HEK293 (cell line): ENCODE measurements around the gene PPP3R2.

Experiments
- CTCF ChIA-PET: fragments of 350-600 bp; formaldehyde crosslinking; extraction: SDS; loops from one replicate; lab custom pipeline; 2021; ENCODE audit warnings: antibody characterized with exemption; lab: Yijun Ruan, JAX
- POLR2A ChIA-PET: fragments of 300-600 bp; formaldehyde crosslinking; extraction: SDS; loops from one replicate; lab custom pipeline; 2020; ENCODE audit warnings: antibody characterized with exemption, inconsistent platforms; lab: Yijun Ruan, JAX
- H3K27ac ChIP-seq: fragments of 200-500 bp; sonication (Bioruptor generic); 2 replicates; pipeline ENCODE4 v1.5.1; 2014; ENCODE audit warnings: low read depth, low read length, control low read depth, inconsistent platforms; ENCODE audit errors: extremely low read depth
- H3K36me3 ChIP-seq, 2 experiments: fragments of 200-500 bp in 1 of 2; sonication (Bioruptor generic) in 1 of 2; 1 replicate in 1 of 2; 2 replicates in 1 of 2; pipeline ENCODE4 v1.5.1; 2014 to 2017; ENCODE audit warnings: inconsistent platforms in 2 of 2, low read length in 2 of 2; ENCODE audit not compliant: control insufficient read depth in 2 of 2, insufficient read depth in 1 of 2
- H3K4me1 ChIP-seq: fragments of 200-500 bp; sonication (Bioruptor generic); 2 replicates; pipeline ENCODE4 v1.5.1; 2014; ENCODE audit warnings: mild to moderate bottlenecking, low read length, inconsistent platforms; ENCODE audit not compliant: control insufficient read depth, insufficient read depth
- H3K4me3 ChIP-seq: 2 replicates; pipeline ENCODE4 v1.5.1; 2011; ENCODE audit warnings: low read depth, mild to moderate bottlenecking, control low read depth, low read length, moderate library complexity
- H3K9me3 ChIP-seq: fragments of 200-500 bp; sonication (Bioruptor generic); 2 replicates; pipeline ENCODE4 v1.5.1; 2014; ENCODE audit warnings: low read depth, low read length, inconsistent platforms; ENCODE audit not compliant: control insufficient read depth, insufficient read depth
- IKZF3 ChIP-seq: fragments of 450-650 bp; IDR thresholded peaks from 2 replicates; pipeline ENCODE4 v1.5.0; 2018; ENCODE audit warnings: missing biosample characterization, mild to moderate bottlenecking, missing genetic modification characterization, moderate library complexity
- KLF10 ChIP-seq: fragments of 450-650 bp; IDR thresholded peaks from 2 replicates; pipeline ENCODE4 v1.5.1; 2018; ENCODE audit warnings: missing biosample characterization, mild to moderate bottlenecking, missing genetic modification characterization
- KLF8 ChIP-seq: fragments of 450-650 bp; formaldehyde crosslinking; IDR thresholded peaks from 2 replicates; pipeline ENCODE4 v1.5.1; 2016; ENCODE audit warnings: missing biosample characterization, missing genetic modification characterization
- SETDB1 ChIP-seq: IDR thresholded peaks from one replicate; pipeline ENCODE4 v1.6.1; 2017; ENCODE audit warnings: mild to moderate bottlenecking, low read length, moderate library complexity, mixed read lengths; ENCODE audit not compliant: insufficient read length
- TCF7L2 ChIP-seq: IDR thresholded peaks from 2 replicates; pipeline ENCODE4 v1.6.1; 2011; ENCODE audit warnings: low read depth, mild to moderate bottlenecking, inconsistent platforms, low read length, moderate library complexity, borderline replicate concordance
- WT1 ChIP-seq: fragments of 450-650 bp; formaldehyde crosslinking; IDR thresholded peaks from 2 replicates; pipeline ENCODE4 v1.5.1; 2016; ENCODE audit warnings: missing biosample characterization, missing genetic modification characterization
- ZFP41 ChIP-seq: fragments of 450-650 bp; formaldehyde crosslinking; IDR thresholded peaks from 2 replicates; pipeline ENCODE4 v1.5.1; 2016; ENCODE audit warnings: missing biosample characterization, missing genetic modification characterization, borderline replicate concordance
- ZNF155 ChIP-seq: fragments of 450-650 bp; formaldehyde crosslinking; IDR thresholded peaks from 2 replicates; pipeline ENCODE4 v1.5.1; 2016; ENCODE audit warnings: missing biosample characterization, missing genetic modification characterization
- ZNF16 ChIP-seq: fragments of 450-650 bp; formaldehyde crosslinking; IDR thresholded peaks from 2 replicates; pipeline ENCODE4 v1.5.1; 2016; ENCODE audit warnings: low read depth, missing biosample characterization, missing genetic modification characterization
- ZNF19 ChIP-seq: fragments of 450-650 bp; formaldehyde crosslinking; IDR thresholded peaks from 2 replicates; pipeline ENCODE4; 2016; ENCODE audit warnings: missing biosample characterization, missing genetic modification characterization, low read depth
- ZNF335 ChIP-seq: fragments of 450-650 bp; formaldehyde crosslinking; conservative IDR thresholded peaks from 2 replicates; pipeline ENCODE4 v1.5.1; 2016; ENCODE audit warnings: missing biosample characterization, missing genetic modification characterization
- ZNF701 ChIP-seq: fragments of 450-650 bp; formaldehyde crosslinking; IDR thresholded peaks from 2 replicates; pipeline ENCODE4 v1.5.1; 2016; ENCODE audit warnings: missing biosample characterization, missing genetic modification characterization
- ZNF792 ChIP-seq: fragments of 450-650 bp; formaldehyde crosslinking; IDR thresholded peaks from 2 replicates; pipeline ENCODE4 v1.5.1; 2016; ENCODE audit warnings: missing biosample characterization, missing genetic modification characterization
- ZNF830 ChIP-seq: fragments of 450-650 bp; IDR thresholded peaks from 2 replicates; pipeline ENCODE4 v1.5.0; 2018; ENCODE audit warnings: missing biosample characterization, missing genetic modification characterization, low read depth, mild to moderate bottlenecking, moderate library complexity
- ZSCAN30 ChIP-seq: fragments of 450-650 bp; IDR thresholded peaks from 2 replicates; pipeline ENCODE4 v1.5.1; 2018; ENCODE audit warnings: missing biosample characterization, mild to moderate bottlenecking, missing genetic modification characterization, moderate library complexity
- TF ChIP-seq, protein P1 (sequence below): fragments of 450-650 bp; formaldehyde crosslinking; IDR thresholded peaks from 2 replicates; pipeline ENCODE4 v1.5.1; 2016; ENCODE audit warnings: missing biosample characterization, missing genetic modification characterization
- TF ChIP-seq, protein P2 (sequence below): fragments of 450-650 bp; formaldehyde crosslinking; conservative IDR thresholded peaks from 2 replicates; pipeline ENCODE4 v1.5.1; 2016; ENCODE audit warnings: low read depth, missing biosample characterization, missing genetic modification characterization
- TF ChIP-seq, protein P3 (sequence below): fragments of 450-650 bp; formaldehyde crosslinking; IDR thresholded peaks from 2 replicates; pipeline ENCODE4 v1.5.1; 2016; ENCODE audit warnings: missing biosample characterization, missing genetic modification characterization, low read depth
- TF ChIP-seq, protein P4 (sequence below): sonication (generic); formaldehyde crosslinking; IDR thresholded peaks from 2 replicates; pipeline ENCODE4 v1.8.1; 2022; ENCODE audit warnings: mild to moderate bottlenecking, moderate library complexity, missing genetic modification reagents

PPP3R2 gene

DNA sequence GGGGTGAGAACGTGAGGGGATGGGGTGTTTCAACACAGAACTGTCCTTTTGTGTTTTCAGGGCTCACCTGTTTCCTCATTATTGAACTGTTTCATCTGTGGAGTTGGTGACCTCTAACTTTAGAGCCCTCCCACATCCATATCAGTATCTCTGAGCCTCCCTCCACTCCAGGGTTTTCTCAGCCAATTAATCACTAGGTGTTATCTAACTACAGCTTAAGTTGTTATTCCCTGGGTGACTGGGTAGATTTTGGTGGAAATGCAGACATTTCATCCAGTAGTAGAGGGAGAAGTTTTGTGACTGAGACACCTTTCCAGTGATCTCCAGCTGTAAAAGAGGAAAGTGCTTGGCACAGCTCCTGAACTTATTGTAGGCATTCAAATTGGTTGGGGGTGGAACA lies 23.7 kb downstream of the PPP3R2 start (continued):
- TF ChIP-seq, protein P1, sequence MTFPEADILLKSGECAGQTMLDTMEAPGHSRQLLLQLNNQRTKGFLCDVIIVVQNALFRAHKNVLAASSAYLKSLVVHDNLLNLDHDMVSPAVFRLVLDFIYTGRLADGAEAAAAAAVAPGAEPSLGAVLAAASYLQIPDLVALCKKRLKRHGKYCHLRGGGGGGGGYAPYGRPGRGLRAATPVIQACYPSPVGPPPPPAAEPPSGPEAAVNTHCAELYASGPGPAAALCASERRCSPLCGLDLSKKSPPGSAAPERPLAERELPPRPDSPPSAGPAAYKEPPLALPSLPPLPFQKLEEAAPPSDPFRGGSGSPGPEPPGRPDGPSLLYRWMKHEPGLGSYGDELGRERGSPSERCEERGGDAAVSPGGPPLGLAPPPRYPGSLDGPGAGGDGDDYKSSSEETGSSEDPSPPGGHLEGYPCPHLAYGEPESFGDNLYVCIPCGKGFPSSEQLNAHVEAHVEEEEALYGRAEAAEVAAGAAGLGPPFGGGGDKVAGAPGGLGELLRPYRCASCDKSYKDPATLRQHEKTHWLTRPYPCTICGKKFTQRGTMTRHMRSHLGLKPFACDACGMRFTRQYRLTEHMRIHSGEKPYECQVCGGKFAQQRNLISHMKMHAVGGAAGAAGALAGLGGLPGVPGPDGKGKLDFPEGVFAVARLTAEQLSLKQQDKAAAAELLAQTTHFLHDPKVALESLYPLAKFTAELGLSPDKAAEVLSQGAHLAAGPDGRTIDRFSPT (tag by site-specific recombination): no peak
- TF ChIP-seq, protein P2, sequence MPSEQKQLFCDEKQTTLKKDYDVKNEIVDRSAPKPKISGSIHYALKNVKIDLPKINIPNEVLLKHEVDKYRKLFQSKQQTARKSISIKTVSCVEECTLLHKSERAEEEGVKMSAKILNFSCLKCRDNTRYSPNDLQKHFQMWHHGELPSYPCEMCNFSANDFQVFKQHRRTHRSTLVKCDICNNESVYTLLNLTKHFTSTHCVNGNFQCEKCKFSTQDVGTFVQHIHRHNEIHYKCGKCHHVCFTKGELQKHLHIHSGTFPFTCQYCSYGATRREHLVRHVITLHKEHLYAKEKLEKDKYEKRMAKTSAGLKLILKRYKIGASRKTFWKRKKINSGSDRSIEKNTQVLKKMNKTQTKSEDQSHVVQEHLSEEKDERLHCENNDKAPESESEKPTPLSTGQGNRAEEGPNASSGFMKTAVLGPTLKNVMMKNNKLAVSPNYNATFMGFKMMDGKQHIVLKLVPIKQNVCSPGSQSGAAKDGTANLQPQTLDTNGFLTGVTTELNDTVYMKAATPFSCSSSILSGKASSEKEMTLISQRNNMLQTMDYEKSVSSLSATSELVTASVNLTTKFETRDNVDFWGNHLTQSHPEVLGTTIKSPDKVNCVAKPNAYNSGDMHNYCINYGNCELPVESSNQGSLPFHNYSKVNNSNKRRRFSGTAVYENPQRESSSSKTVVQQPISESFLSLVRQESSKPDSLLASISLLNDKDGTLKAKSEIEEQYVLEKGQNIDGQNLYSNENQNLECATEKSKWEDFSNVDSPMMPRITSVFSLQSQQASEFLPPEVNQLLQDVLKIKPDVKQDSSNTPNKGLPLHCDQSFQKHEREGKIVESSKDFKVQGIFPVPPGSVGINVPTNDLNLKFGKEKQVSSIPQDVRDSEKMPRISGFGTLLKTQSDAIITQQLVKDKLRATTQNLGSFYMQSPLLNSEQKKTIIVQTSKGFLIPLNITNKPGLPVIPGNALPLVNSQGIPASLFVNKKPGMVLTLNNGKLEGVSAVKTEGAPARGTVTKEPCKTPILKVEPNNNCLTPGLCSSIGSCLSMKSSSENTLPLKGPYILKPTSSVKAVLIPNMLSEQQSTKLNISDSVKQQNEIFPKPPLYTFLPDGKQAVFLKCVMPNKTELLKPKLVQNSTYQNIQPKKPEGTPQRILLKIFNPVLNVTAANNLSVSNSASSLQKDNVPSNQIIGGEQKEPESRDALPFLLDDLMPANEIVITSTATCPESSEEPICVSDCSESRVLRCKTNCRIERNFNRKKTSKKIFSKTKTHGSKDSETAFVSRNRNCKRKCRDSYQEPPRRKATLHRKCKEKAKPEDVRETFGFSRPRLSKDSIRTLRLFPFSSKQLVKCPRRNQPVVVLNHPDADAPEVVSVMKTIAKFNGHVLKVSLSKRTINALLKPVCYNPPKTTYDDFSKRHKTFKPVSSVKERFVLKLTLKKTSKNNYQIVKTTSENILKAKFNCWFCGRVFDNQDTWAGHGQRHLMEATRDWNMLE: no peak
- TF ChIP-seq ZNF701 (tag by site-specific recombination) (no peak), ZNF335 (tag by site-specific recombination) (no peak), SETDB1 (no peak), ZNF792 (tag by site-specific recombination) (no peak)
- TF ChIP-seq, protein P3, sequence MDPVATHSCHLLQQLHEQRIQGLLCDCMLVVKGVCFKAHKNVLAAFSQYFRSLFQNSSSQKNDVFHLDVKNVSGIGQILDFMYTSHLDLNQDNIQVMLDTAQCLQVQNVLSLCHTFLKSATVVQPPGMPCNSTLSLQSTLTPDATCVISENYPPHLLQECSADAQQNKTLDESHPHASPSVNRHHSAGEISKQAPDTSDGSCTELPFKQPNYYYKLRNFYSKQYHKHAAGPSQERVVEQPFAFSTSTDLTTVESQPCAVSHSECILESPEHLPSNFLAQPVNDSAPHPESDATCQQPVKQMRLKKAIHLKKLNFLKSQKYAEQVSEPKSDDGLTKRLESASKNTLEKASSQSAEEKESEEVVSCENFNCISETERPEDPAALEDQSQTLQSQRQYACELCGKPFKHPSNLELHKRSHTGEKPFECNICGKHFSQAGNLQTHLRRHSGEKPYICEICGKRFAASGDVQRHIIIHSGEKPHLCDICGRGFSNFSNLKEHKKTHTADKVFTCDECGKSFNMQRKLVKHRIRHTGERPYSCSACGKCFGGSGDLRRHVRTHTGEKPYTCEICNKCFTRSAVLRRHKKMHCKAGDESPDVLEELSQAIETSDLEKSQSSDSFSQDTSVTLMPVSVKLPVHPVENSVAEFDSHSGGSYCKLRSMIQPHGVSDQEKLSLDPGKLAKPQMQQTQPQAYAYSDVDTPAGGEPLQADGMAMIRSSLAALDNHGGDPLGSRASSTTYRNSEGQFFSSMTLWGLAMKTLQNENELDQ: no peak

DNA sequence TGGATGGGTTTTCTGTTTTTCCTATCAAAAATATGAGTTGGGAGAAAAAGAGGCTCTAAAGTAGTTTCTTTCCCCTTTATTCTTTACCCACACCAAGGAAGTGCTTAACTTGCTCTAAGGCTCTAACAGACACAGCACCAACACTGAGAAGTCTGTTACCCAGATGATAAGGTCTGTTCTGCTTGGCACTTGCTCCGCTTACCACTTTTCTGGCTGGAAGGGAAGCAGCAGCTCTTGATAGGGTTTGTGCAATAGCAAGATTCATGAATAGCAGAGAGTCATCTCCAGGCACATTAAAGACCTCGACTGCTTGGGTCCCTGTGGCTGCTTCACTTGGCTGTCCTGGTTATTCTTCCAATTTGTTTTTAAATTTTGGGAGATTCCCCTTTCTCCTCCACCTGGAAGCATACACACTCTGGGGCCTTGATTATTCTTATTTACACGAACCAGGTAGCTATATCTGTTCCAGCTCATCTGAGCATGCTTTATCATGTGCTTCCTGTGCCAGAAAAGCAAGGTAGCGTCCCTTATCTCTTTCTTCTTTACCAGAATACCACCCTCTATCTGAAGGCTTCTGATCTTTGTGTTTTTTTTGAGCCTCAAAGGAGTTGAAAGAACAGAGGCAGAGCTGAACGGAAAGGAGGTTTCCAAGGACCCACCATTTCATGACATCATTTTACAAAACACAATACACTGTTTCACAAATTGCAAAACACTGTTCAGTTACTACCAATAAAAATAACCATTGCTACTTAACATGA lies 24.8 kb downstream of the PPP3R2 start:
- no peak overlapping the region for H3K4me3 ChIP-seq
- H3K36me3 ChIP-seq: peaks cover 0 to 35% of the 10 kb centered on the region in 2 experiments; a peak in 2 of 3 replicates
- TF ChIP-seq TCF7L2: no peak
- no peak for TF ChIP-seq ZNF16 (tag by site-specific recombination)
- no peak for TF ChIP-seq WT1 (tag by site-specific recombination)
- no peak for TF ChIP-seq ZSCAN30
- no peak for TF ChIP-seq KLF8
- no peak for TF ChIP-seq ZFP41 (tag by site-specific recombination)
- no peak for TF ChIP-seq IKZF3 (tag by site-specific recombination)
- TF ChIP-seq KLF10 (tag by site-specific recombination): no peak
- TF ChIP-seq ZNF155: no peak
- TF ChIP-seq, protein P4, sequence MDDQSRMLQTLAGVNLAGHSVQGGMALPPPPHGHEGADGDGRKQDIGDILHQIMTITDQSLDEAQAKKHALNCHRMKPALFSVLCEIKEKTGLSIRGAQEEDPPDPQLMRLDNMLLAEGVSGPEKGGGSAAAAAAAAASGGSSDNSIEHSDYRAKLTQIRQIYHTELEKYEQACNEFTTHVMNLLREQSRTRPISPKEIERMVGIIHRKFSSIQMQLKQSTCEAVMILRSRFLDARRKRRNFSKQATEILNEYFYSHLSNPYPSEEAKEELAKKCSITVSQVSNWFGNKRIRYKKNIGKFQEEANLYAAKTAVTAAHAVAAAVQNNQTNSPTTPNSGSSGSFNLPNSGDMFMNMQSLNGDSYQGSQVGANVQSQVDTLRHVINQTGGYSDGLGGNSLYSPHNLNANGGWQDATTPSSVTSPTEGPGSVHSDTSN (CRISPR knock-in tag): no peak
- no peak for TF ChIP-seq ZNF830 (tag by site-specific recombination)
- TF ChIP-seq ZNF19 (tag by site-specific recombination): no peak
- ChIA-PET CTCF (no interaction called here), POLR2A (no interaction called here)
- H3K4me1 ChIP-seq: no peaks in the 10 kb centered on the region
- H3K9me3 ChIP-seq: no peaks in the 10 kb centered on the region
- H3K27ac ChIP-seq: no peak overlapping the region
